Liver (tissue), 3 donors: ENCODE data around the gene RBM47.

Experiments
- CTCF ChIP-seq: fragments of 150-350 bp; IDR thresholded peaks from 2 replicates; pipeline ENCODE4 v1.5.1; 2017; ENCODE audit warnings: improper control_type of control experiment, low read depth, low read length; ENCODE audit not compliant: missing input control
- TAF1 ChIP-seq: conservative IDR thresholded peaks from 2 replicates; pipeline ENCODE4 v1.6.1; 2016; ENCODE audit warnings: antibody characterized with exemption, mild to moderate bottlenecking
- ZBTB33 ChIP-seq: IDR thresholded peaks from 2 replicates; pipeline ENCODE4 v1.6.1; 2016; ENCODE audit warnings: antibody characterized with exemption
- donor health status: healthy.
- donor health status: healthy.

DNA sequence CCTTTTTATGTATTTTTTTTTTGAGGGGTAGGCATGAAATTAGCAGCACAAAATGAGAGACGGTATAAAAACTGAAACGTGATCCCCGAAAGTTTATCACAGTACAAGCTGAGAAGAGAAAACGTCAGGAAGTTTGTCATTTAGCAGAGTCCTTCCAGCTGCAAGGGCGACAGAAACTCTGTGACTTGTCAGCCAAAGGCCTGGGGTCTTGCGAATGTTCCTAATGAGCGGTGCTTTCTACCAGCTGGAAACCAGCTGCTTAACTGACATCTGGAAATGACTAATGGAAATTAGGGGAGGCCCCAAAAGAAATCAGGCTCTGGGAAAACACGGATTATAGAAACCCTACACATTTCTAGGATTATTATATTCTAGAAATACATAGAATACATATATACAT lies 228.0 kb downstream of the RBM47 start:
- TF ChIP-seq ZBTB33 = no peak
- no peak for TF ChIP-seq CTCF
- no peak for TF ChIP-seq TAF1
